ENCODE measurements around the gene NELL2.

GRCh38 chr12:44921736-44922135, 45.6 kb upstream of the NELL2 start:
- TF ChIP-seq CTCF (IDR thresholded peaks at IDR 0.05) = no peak
- no peak for TF ChIP-seq POLR2A (IDR thresholded peaks at IDR 0.05; ENCODE audit: low read depth)
- TF ChIP-seq POLR2AphosphoS5 (IDR thresholded peaks at IDR 0.05) = no peak

All from esophagus muscularis mucosa (tissue), 3 donors.